Mesendoderm (in vitro differentiated cells): ENCODE data around the gene CMIP.
A peak's percentile ranks its signal among the peaks of the same experiment; 100 is the strongest.

Source experiments
- DNase-seq: peaks from one replicate; pipeline ENCODE4 v3.0.0; 2013
- H2AK5ac ChIP-seq: 2 replicates; pipeline ENCODE4 v1.6.1; 2013; ENCODE audit warnings: low read length, inconsistent platforms
- H2BK120ac ChIP-seq: 2 replicates; pipeline ENCODE4 v1.6.1; 2013; ENCODE audit warnings: low read depth, mild to moderate bottlenecking, low read length, moderate library complexity, mixed read lengths
- H2BK15ac ChIP-seq: replicated peaks from 2 replicates; pipeline ENCODE4 v1.6.1; 2013; ENCODE audit warnings: low read depth, mild to moderate bottlenecking, moderate library complexity
- H2BK5ac ChIP-seq: 2 replicates; pipeline ENCODE4 v1.6.1; 2013; ENCODE audit warnings: low read length, inconsistent platforms
- H3K18ac ChIP-seq: 2 replicates; pipeline ENCODE4 v1.6.1; 2013; ENCODE audit warnings: mild to moderate bottlenecking, low read length, mixed read lengths
- H3K23ac ChIP-seq: one replicate; pipeline ENCODE4 v1.6.1; 2013; ENCODE audit warnings: low read length
- H3K27ac ChIP-seq: 2 replicates; pipeline ENCODE4 v1.5.1; 2013; ENCODE audit warnings: low read depth, mild to moderate bottlenecking, inconsistent platforms, low read length, moderate library complexity
- H3K27me3 ChIP-seq: 2 replicates; pipeline ENCODE4 v1.6.1; 2013; ENCODE audit warnings: low read length, control low read depth, mild to moderate bottlenecking, inconsistent platforms; ENCODE audit not compliant: insufficient read depth, poor library complexity
- H3K36me3 ChIP-seq: 2 replicates; pipeline ENCODE4 v1.6.1; 2013; ENCODE audit warnings: low read length, inconsistent platforms; ENCODE audit not compliant: control insufficient read depth, insufficient read depth
- H3K4ac ChIP-seq: one replicate; pipeline ENCODE4 v1.6.1; 2013; ENCODE audit warnings: low read depth, mild to moderate bottlenecking, low read length, moderate library complexity
- H3K4me1 ChIP-seq: 2 replicates; pipeline ENCODE4 v1.6.1; 2013; ENCODE audit warnings: low read depth, low read length, inconsistent platforms; ENCODE audit not compliant: control insufficient read depth
- H3K4me2 ChIP-seq: 2 replicates; pipeline ENCODE4 v1.6.1; 2013; ENCODE audit warnings: low read length
- H3K4me3 ChIP-seq: 2 replicates; pipeline ENCODE4 v1.5.1; 2013; ENCODE audit warnings: mild to moderate bottlenecking, low read length
- H3K56ac ChIP-seq: one replicate; pipeline ENCODE4 v1.6.1; 2013; ENCODE audit warnings: low read length
- H3K79me1 ChIP-seq: 2 replicates; pipeline ENCODE4 v1.6.1; 2013; ENCODE audit warnings: low read length, inconsistent platforms
- H3K79me2 ChIP-seq: 2 replicates; pipeline ENCODE4 v1.6.1; 2013; ENCODE audit warnings: mild to moderate bottlenecking, low read length; ENCODE audit not compliant: control insufficient read depth, insufficient read depth
- H3K9ac ChIP-seq: 2 replicates; pipeline ENCODE4 v1.6.1; 2013; ENCODE audit warnings: low read length, inconsistent platforms
- H4K5ac ChIP-seq: one replicate; pipeline ENCODE4 v1.6.1; 2013; ENCODE audit warnings: low read length
- H4K8ac ChIP-seq: one replicate; pipeline ENCODE4 v1.6.1; 2013; ENCODE audit warnings: low read depth, mild to moderate bottlenecking, control low read depth, low read length, moderate library complexity
- WGBS: extraction: QIAGEN DNeasy Blood & Tissue Kit; methylation state at CpG from one replicate; pipeline ENCODE4 v1.1.7; 2013; ENCODE audit warnings: low lambda C conversion rate, missing lambda C conversion rate; ENCODE audit not compliant: insufficient coverage; ENCODE audit errors: extremely low coverage; 5-methylcytosine and 5-hydroxymethylcytosine counted together

The CMIP gene

DNA sequence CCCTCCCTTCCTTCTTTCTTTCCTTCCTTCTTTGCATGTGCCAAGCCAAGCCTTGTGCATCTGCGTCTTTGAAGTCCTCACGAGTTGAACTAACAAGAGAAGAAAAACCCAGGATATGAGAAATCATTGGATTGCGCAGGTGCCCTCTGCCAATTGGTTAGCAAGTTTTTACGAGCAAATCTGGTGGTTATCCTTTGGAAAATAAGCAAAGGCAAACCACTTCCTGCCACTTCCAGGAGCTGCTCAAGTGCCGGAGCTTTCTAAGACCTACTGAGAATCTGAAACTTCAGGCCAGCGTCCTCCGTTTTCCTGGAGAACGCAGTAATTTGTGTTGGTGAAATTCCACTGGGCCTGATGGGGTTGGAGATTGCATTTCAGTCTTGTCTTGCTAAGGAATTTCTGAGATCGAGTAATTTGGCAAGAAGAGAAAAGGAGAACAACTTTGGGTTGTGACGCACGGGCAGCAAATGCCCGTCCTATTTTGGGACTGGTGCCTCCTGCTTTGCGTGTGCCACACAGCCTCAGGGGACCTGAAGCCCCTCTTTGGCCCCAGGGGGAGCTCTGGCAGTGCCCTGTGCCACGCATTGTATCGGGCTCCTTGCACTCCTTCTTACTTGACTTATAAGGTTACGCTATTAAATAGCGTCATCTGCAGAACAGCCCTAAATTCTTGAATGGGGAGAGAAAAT lies 56.4 kb downstream of the CMIP start:
- no peak overlapping the region for H2BK5ac ChIP-seq
- H3K4me3 ChIP-seq, result no peak overlapping the region
- no peak overlapping the region for H3K4me2 ChIP-seq
- H3K56ac ChIP-seq, result no peak overlapping the region
- H3K4ac ChIP-seq, result no peak overlapping the region
- H3K23ac ChIP-seq, result no peak overlapping the region
- peaks cover 28% of the 10 kb centered on the region for H3K79me2 ChIP-seq
- no peak overlapping the region for H3K18ac ChIP-seq
- no peak overlapping the region for H2AK5ac ChIP-seq
- H3K27me3 ChIP-seq, result no peaks in the 10 kb centered on the region
- H3K4me1 ChIP-seq, result no peaks in the 10 kb centered on the region
- DNase-seq, result no peak
- H3K9ac ChIP-seq, result no peak overlapping the region
- no peak overlapping the region for H2BK120ac ChIP-seq
- H3K79me1 ChIP-seq, result peaks cover 43% of the 10 kb centered on the region
- no CpG with 5 or more reads among the region's 17 CpGs for WGBS
- H4K5ac ChIP-seq, result no peak overlapping the region
- H4K8ac ChIP-seq, result no peak overlapping the region
- H2BK15ac ChIP-seq, result no peak overlapping the region
- H3K27ac ChIP-seq, result no peak overlapping the region
- H3K36me3 ChIP-seq, result peaks cover 1% of the 10 kb centered on the region

GRCh38 chr16:81502396-81503070 lies 57.9 kb downstream of the CMIP start:
- H3K79me2 ChIP-seq, result peaks cover 24% of the 10 kb centered on the region
- H2BK15ac ChIP-seq, result no peak overlapping the region
- no peaks in the 10 kb centered on the region for H3K27me3 ChIP-seq
- H3K79me1 ChIP-seq, result peaks cover 43% of the 10 kb centered on the region
- H2BK5ac ChIP-seq, result no peak overlapping the region
- H3K18ac ChIP-seq, result no peak overlapping the region
- no peak overlapping the region for H2BK120ac ChIP-seq
- H3K56ac ChIP-seq, result no peak overlapping the region
- no peak for DNase-seq
- H2AK5ac ChIP-seq, result no peak overlapping the region
- no CpG with 5 or more reads among the region's 17 CpGs for WGBS
- H3K23ac ChIP-seq, result no peak overlapping the region
- peaks cover 1% of the 10 kb centered on the region for H3K36me3 ChIP-seq
- no peak overlapping the region for H3K9ac ChIP-seq
- H3K4me3 ChIP-seq, result no peak overlapping the region
- no peak overlapping the region for H3K27ac ChIP-seq
- H3K4me1 ChIP-seq, result no peaks in the 10 kb centered on the region
- no peak overlapping the region for H4K5ac ChIP-seq
- no peak overlapping the region for H3K4me2 ChIP-seq
- H4K8ac ChIP-seq, result no peak overlapping the region
- H3K4ac ChIP-seq, result no peak overlapping the region

DNA sequence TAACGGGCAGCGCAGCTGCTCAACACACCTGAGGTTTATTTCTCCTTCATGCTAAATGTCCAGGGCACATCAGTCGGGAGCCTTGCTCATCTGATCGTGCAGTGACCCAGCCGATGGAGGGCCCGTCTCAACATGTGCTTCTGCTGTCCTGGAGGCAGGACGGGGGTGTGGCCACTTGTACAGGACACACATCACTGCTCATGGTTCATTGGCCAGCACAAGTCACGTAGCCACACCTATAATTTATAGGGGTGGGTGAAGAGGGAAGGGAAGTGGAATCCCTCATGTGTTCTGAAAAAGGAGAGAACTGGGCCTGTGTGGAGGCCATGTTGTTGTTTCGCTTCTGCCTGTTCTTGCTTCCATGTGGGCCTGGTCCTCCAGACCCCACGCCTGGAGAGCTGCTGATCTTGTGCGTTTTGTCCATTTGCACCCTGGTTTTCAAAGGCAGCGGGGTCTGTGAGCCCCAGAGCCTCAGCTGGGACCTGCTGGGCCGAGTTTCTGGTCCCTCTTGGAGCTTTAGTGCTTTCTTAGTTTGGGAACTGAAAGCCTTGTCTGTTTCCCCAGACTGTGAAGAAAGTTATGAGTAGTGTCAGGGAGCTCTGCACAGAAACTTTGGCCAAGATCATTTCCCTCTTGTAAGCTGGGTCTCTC lies 60.5 kb downstream of the CMIP start:
- H3K9ac ChIP-seq, result no peak overlapping the region
- peak; percentile 51 for DNase-seq
- H2BK15ac ChIP-seq, result no peak overlapping the region
- peaks cover 1% of the 10 kb centered on the region for H3K36me3 ChIP-seq
- no peak overlapping the region for H2BK5ac ChIP-seq
- no peak overlapping the region for H3K56ac ChIP-seq
- H4K8ac ChIP-seq, result no peak overlapping the region
- no peak overlapping the region for H3K18ac ChIP-seq
- no peak overlapping the region for H3K4ac ChIP-seq
- no peak overlapping the region for H2AK5ac ChIP-seq
- H3K27ac ChIP-seq, result no peak overlapping the region
- no peak overlapping the region for H3K4me3 ChIP-seq
- H4K5ac ChIP-seq, result no peak overlapping the region
- peaks cover 26% of the 10 kb centered on the region for H3K79me2 ChIP-seq
- no peaks in the 10 kb centered on the region for H3K27me3 ChIP-seq
- no CpG with 5 or more reads among the region's 13 CpGs for WGBS
- H3K79me1 ChIP-seq, result peaks cover 45% of the 10 kb centered on the region
- no peaks in the 10 kb centered on the region for H3K4me1 ChIP-seq
- H3K23ac ChIP-seq, result no peak overlapping the region
- no peak overlapping the region for H3K4me2 ChIP-seq
- H2BK120ac ChIP-seq, result no peak overlapping the region

DNA sequence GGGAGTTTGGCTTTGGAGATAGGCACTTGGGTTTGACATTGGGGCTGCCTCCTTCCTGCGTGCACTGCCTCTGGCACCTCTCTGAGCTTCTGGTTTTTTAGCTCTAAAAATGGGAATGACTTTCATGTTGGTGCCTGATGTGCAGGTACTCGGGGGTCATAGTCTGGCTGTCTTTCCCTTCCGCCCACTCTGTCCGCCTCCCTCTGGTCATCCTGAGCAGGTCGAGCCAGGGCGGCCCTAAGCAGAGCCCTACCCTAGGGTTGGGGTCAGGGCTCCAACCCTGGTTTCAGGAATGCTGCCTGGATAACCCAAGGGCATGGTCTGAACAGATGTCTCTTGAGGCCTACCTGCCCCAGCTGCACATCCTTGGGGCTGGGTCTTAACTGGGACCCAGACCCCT lies 64.8 kb downstream of the CMIP start:
- Histone ChIP-seq H2BK15ac (no peak overlapping the region), H3K4ac (no peak overlapping the region), H3K18ac (no peak overlapping the region), H3K4me3 (no peak overlapping the region), H3K23ac (no peak overlapping the region), H3K79me1 (peaks cover 38% of the 10 kb centered on the region), H2AK5ac (no peak overlapping the region), H3K27ac (no peak overlapping the region), H4K5ac (no peak overlapping the region), H2BK5ac (no peak overlapping the region), H3K36me3 (no peaks in the 10 kb centered on the region), H2BK120ac (no peak overlapping the region), H3K56ac (no peak overlapping the region), H3K9ac (no peak overlapping the region), H4K8ac (no peak overlapping the region), H3K79me2 (peaks cover 22% of the 10 kb centered on the region), H3K4me1 (peaks cover 10% of the 10 kb centered on the region), H3K27me3 (no peaks in the 10 kb centered on the region), H3K4me2 (no peak overlapping the region)
- DNase-seq, result no peak
- WGBS, result no CpG with 5 or more reads among the region's 6 CpGs

DNA sequence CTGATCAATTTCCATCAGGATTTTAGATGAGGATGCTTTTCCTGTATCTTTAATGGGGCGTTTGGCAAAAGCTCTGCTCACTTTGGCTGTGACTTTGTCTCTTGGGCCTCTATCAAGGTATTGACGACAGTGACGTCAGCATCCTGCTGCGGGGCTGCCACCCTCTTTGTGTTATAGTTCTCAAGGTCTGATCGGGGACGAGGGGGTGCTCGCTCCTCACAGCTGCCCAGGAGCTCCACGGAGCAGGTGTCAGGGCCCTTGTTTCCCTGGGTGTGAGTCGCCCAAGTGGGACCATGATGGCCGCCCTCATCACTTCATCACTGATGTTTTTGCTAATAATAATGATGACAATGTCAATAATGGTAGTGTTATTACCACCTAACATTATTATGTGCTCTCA lies 65.4 kb downstream of the CMIP start:
- Histone ChIP-seq H3K56ac (no peak overlapping the region), H2BK5ac (no peak overlapping the region), H3K36me3 (no peaks in the 10 kb centered on the region), H4K5ac (no peak overlapping the region), H3K4me3 (no peak overlapping the region), H3K4ac (no peak overlapping the region), H3K4me1 (peaks cover 11% of the 10 kb centered on the region), H2BK15ac (no peak overlapping the region), H3K23ac (no peak overlapping the region), H3K79me2 (peaks cover 23% of the 10 kb centered on the region), H3K18ac (no peak overlapping the region), H3K27ac (no peak overlapping the region), H3K4me2 (no peak overlapping the region), H3K9ac (no peak overlapping the region), H3K79me1 (peaks cover 37% of the 10 kb centered on the region), H4K8ac (no peak overlapping the region), H3K27me3 (no peaks in the 10 kb centered on the region), H2BK120ac (no peak overlapping the region), H2AK5ac (no peak overlapping the region)
- no peak for DNase-seq
- no CpG with 5 or more reads among the region's 10 CpGs for WGBS
